ENCODE data around the gene RHBDD2. TPM values are rescaled to one million over a fixed set of nuclear protein-coding genes. Genes with fewer than 3 reads are reported as not detected.
"Not testable (repeated sequence)": the region's sequence is repeated elsewhere in the genome, so short reads cannot be mapped to it uniquely, and the experiment has no call there.

Gene RHBDD2
- total RNA-seq, 4 donors from 2014 or later: 28.5 to 52.1 (median 38.2) TPM

DNA sequence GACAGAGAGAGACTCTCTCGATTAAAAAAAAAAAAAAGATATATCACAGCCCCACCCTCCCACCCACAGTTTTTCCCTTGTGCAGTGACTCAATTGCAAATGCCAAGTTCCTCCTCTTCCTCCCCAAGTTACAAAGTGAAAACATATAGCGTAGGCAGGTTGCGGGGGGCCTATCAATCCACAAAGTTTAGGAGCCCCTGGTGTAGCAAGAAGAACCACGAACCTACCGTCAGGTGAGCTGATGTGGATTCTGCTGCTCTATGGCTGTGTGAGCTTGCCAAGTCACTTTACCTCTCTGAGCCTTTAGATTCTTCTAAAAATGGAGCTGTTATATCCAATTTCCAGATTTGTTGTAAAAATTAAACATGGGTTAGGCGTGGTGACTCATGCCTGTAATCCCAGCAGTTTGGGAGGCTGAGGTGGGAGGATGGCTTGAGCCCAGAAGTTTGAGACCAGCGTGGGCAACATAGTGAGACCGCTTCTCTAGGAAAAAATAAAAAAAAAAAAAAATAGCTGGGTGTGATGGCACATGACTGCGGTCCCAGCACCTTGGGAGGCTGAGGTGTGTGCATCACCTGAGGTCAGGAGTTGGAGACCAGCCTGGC is 8.2 kb upstream of the RHBDD2 start:
- no peaks in the 10 kb centered on the region for H3K4me1 ChIP-seq

GRCh38 chr7:75872073-75872782 is 6.6 kb upstream of the RHBDD2 start:
- in situ Hi-C loops (cut with MboI; ENCODE audit: low sequenced_read_pairs in 4 of 4): loop anchor here in 1 of 4 donors (5.0 kb wide), 1 partner anchor 150 kb away; no protein-coding TSS in a partner anchor

More for the DNA sequence above, 8.2 kb upstream of the RHBDD2 start:
- no peaks in the 10 kb centered on the region for H3K9me3 ChIP-seq
- TF ChIP-seq POLR2A (IDR thresholded peaks at IDR 0.05) (no peak), CTCF (IDR thresholded peaks at IDR 0.05 in 4 of 5, conservative IDR thresholded peaks at IDR 0.05 in 1 of 5) (no peak)
- DNase-seq (no peak), ATAC-seq (no peak)
- no peak overlapping the region for H3K4me3 ChIP-seq
- H3K27me3 ChIP-seq: no peaks in the 10 kb centered on the region
- H3K27ac ChIP-seq: no peak overlapping the region
- intact Hi-C loops (cut with DNase I; ENCODE audit: low total_unique reads) (no loop called here), in situ Hi-C loops (cut with MboI; ENCODE audit: low sequenced_read_pairs in 4 of 4) (loop anchor here in 1 of 4 donors (5.0 kb wide), 1 partner anchor 152 kb away; no protein-coding TSS in a partner anchor)
- H3K36me3 ChIP-seq: no peaks in the 10 kb centered on the region

DNA sequence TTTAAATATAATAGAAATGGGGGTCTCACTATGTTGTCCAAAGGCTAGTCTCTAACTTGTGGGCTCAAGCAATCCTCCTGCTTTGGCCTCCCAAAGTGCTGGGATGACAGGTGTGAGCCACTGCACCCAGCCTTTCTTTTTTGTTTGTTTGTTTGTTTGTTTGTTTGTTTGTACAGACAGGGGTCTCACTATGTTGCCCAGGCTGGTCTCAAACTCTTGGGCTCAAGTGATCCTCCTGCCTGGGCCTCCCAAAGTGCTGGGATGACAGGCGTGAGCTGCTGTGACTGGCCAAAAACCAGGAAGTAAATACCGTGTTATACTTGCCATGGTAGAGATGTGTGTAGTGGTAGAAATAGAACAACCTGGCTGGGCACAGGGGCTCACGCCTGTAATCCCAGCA is 4.7 kb upstream of the RHBDD2 start:
- H3K27me3 ChIP-seq; H3K36me3 ChIP-seq; ATAC-seq; H3K4me3 ChIP-seq; DNase-seq; H3K4me1 ChIP-seq; H3K9me3 ChIP-seq; intact Hi-C loops (cut with DNase I; ENCODE audit: low total_unique reads); H3K27ac ChIP-seq: not testable (repeated sequence)
- in situ Hi-C loops (cut with MboI; ENCODE audit: low sequenced_read_pairs in 4 of 4): loop anchor here in 1 of 4 donors (5.0 kb wide), 1 partner anchor 148 kb away; no protein-coding TSS in a partner anchor

More at GRCh38 chr7:75872073-75872782, 6.6 kb upstream of the RHBDD2 start:
- H3K36me3 ChIP-seq: no peaks in the 10 kb centered on the region
- no peaks in the 10 kb centered on the region for H3K9me3 ChIP-seq
- H3K27me3 ChIP-seq: no peaks in the 10 kb centered on the region
- peak overlapping the region in 3 of 4 donors; percentile 44 to 68 (median 46) for H3K27ac ChIP-seq
- DNase-seq (no peak), ATAC-seq (peak; percentile 36 to 46)
- no peak overlapping the region for H3K4me3 ChIP-seq
- no peaks in the 10 kb centered on the region for H3K4me1 ChIP-seq
- TF ChIP-seq CTCF (IDR thresholded peaks at IDR 0.05 in 4 of 5, conservative IDR thresholded peaks at IDR 0.05 in 1 of 5): no peak
- TF ChIP-seq POLR2A (IDR thresholded peaks at IDR 0.05): no peak
- intact Hi-C loops (cut with DNase I; ENCODE audit: low total_unique reads): no loop called here

GRCh38 chr7:75875113-75876080 is 3.4 kb upstream of the RHBDD2 start:
- in situ Hi-C loops (cut with MboI; ENCODE audit: low sequenced_read_pairs in 4 of 4) (no loop called here), intact Hi-C loops (cut with DNase I; ENCODE audit: low total_unique reads) (no loop called here)
- H3K27ac ChIP-seq: no peak overlapping the region

More at GRCh38 chr7:75875113-75876080, 3.4 kb upstream of the RHBDD2 start:
- no peaks in the 10 kb centered on the region for H3K27me3 ChIP-seq
- no peaks in the 10 kb centered on the region for H3K36me3 ChIP-seq
- TF ChIP-seq CTCF (IDR thresholded peaks at IDR 0.05 in 4 of 5, conservative IDR thresholded peaks at IDR 0.05 in 1 of 5): no peak
- no peak for TF ChIP-seq POLR2A (IDR thresholded peaks at IDR 0.05)
- peaks cover 15 to 19% of the 10 kb centered on the region in 2 donors for H3K4me1 ChIP-seq
- no peak overlapping the region for H3K4me3 ChIP-seq
- H3K9me3 ChIP-seq: no peaks in the 10 kb centered on the region
- ATAC-seq (no peak), DNase-seq (no peak)

All from gastrocnemius medialis (tissue), 4 donors.